Occipital lobe (tissue), 2 donors: ENCODE results near the gene FAM169A. TPM values are rescaled to one million over a fixed set of nuclear protein-coding genes. Genes with fewer than 3 reads are reported as not detected.
A peak's percentile ranks its signal among the peaks of the same experiment; 100 is the strongest.
"Not testable (repeated sequence)": the region's sequence is repeated elsewhere in the genome, so short reads cannot be mapped to it uniquely, and the experiment has no call there.

Experiments used
- DNase-seq: peaks from one replicate; lab custom pipeline; 2025; lab: John Stamatoyannopoulos, UW
- total RNA-seq: library from RNA; depleted of rRNA; stranded (reverse); fragments of >200 nt; gene quantifications from one replicate; pipeline ENCODE4 v1.2.3, GENCODE V29; 2014

FAM169A gene, protein sequence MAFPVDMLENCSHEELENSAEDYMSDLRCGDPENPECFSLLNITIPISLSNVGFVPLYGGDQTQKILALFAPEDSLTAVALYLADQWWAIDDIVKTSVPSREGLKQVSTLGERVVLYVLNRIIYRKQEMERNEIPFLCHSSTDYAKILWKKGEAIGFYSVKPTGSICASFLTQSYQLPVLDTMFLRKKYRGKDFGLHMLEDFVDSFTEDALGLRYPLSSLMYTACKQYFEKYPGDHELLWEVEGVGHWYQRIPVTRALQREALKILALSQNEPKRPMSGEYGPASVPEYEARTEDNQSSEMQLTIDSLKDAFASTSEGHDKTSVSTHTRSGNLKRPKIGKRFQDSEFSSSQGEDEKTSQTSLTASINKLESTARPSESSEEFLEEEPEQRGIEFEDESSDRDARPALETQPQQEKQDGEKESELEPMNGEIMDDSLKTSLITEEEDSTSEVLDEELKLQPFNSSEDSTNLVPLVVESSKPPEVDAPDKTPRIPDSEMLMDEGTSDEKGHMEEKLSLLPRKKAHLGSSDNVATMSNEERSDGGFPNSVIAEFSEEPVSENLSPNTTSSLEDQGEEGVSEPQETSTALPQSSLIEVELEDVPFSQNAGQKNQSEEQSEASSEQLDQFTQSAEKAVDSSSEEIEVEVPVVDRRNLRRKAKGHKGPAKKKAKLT
- total RNA-seq: 90.6 TPM

- DNase-seq: peak; percentile 41
Measured at GRCh38 chr5:74865804-74866595, at the start of gene FAM169A. Gene FAM169A (minus strand): TSS chr5:74866387. CDS start chr5:74841676, 24,711 bp downstream.

GRCh38 chr5:74915488-74915887 is 49.3 kb upstream of the FAM169A start:
- DNase-seq: no peak

GRCh38 chr5:74911421-74911820 is 45.2 kb upstream of the FAM169A start:
- not testable (repeated sequence) for DNase-seq

GRCh38 chr5:74909888-74910287 is 43.7 kb upstream of the FAM169A start:
- not testable (repeated sequence) for DNase-seq

DNA sequence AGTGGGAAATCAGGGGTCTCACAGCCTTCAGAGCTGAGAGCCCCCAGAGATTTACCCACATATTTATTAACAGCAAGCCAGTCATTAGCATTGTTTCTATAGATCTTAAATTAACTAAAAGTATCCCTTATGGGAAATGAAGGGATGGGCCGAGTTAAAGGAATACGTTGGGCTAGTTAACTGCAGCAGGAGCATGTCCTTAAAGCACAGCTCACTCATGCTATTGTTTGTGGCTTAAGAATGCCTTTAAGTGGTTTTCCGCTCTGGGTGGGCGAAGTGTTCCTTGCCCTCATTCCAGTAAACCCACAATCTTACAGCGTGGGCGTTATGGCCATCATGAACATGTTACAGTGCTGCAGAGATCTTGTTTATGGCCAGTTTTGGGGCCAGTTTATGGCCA is 42.0 kb upstream of the FAM169A start:
- not testable (repeated sequence) for DNase-seq

- DNase-seq: not testable (repeated sequence)
Measured at GRCh38 chr5:74904713-74905112, 38.5 kb upstream of the FAM169A start.

DNA sequence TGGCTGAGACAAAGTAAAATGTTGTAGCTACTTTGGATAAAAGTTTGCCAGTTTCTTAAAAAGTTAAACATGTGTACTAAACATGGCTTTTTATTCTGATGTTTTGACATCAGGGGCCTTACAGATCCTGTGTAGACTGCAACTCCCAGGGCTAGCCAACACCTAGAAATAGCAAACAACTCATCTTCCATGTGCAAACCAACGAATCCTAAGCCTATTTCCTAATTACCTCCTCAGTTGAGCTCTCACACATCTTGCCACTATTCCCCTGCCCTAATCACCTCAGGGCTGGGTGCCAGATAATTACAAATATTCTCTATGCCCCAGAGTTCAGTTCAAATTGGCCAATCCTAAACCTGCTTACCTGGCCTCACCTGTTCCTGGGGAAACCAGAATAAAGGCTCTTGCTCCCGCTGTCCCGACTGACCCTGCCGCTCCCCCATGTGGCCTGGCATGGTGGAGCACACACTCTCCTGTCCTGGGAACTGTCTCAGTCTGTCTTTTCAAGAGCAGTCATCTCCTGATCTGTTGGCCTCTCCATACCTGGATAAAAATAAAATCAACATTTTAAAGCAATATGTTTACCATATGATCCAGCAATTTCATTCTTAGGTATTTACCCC is 37.1 kb upstream of the FAM169A start:
- no peak for DNase-seq

DNA sequence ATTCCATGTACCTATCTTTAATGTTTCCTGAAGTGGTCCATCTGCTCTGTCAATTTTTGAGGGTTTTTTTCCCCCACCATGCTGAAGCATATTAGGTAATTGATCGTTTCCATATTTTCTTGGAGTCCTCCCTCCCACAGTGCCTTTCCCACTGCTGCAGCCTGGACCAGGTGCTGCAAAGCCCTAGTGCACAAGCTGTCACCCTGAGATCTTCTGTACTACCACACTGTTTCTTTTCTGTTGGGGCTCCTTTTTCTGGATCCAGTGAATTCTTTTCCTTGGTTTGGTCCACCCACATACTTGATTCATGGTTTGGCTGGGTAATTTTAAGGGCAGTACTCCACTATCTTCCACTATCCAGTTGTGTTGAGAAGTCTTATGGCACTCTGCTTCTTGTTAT is 30.9 kb upstream of the FAM169A start:
- no peak for DNase-seq

- DNase-seq: peak; percentile 76
Measured at GRCh38 chr5:74895906-74896305, 29.7 kb upstream of the FAM169A start.

GRCh38 chr5:74894351-74894750 is 28.2 kb upstream of the FAM169A start:
- DNase-seq: no peak

- no peak for DNase-seq
Measured at GRCh38 chr5:74892921-74893320, 26.7 kb upstream of the FAM169A start.

DNA sequence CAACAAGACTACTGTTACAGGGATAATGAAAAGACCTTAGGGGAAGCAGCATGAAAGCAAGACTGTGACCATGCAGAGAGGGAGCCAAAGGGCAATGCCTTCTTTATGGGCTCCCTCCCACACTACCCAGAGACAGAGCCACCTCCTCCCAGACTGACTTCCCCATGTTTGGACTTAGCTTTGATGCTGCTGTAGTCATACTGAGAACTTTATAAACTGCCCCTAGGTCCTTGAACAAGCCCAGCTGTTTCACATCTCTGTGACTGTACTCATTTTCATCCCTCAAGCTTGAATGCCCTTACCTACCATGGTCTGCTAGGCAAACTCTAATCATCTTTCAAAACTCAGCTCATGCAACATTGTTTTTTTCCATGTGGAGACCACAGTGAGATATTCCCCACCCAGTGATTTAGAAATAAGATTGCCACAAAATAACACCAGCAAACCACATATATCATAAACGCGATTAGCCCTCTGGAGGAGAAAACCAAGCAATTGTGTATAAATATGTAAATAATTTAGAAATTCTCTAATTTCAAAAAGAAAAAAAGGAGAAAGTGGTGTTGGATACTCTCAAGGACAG is 23.4 kb upstream of the FAM169A start:
- DNase-seq: no peak

DNA sequence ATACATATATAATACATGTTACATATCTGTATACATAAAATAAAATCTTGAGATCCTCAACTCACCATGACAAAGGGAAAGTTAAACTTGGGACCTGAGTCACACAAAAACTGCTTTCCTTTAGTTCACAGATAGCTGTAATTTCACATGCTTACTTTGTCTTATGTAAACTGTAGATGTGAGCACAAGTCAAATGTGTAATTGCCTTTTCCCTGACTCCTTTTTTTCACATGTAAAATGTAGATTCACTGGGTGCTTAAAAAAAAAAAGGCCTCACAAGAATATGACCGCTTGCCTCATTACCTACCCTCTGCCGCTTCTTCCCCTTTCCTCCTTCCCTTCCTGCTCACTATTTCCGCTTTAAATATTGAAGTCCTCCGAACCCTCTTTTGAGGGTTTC is 21.9 kb upstream of the FAM169A start:
- no peak for DNase-seq

- DNase-seq: no peak
Measured at GRCh38 chr5:74885170-74885569, 19.0 kb upstream of the FAM169A start.

DNA sequence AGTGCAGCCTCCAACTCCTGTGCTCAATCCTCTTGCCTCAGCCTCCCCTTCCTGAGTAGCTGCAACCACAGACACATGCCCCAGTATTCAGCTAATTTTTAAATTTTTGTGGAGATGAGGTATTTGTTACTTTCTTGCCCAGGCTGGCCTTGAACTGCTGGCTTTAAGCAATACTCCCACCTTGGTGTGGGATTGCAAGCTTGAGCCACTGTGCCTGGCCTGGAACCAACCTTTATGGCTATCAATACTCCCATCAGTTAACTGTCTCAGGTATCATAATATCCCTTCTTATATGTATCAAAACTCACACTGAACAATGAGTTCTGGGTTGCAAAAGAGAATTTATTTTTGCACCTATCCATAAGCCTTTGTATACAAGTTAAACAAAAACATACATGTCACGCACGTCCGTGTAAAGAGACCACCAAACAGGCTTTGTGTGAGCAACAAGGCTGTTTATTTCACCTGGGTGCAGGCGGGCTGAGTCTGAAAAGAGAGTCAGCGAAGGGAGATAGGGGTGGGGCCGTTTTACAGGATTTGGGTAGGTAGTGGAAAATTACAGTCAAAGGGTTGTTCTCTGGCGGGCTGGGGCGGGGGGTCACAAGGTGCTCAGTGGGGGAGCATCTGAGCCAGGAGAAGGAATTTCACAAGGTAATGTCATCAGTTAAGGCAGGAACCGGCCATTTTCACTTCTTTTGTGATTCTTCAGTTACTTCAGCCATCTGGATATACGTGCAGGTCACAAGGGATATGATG is 16.4 kb upstream of the FAM169A start:
- not testable (repeated sequence) for DNase-seq

DNA sequence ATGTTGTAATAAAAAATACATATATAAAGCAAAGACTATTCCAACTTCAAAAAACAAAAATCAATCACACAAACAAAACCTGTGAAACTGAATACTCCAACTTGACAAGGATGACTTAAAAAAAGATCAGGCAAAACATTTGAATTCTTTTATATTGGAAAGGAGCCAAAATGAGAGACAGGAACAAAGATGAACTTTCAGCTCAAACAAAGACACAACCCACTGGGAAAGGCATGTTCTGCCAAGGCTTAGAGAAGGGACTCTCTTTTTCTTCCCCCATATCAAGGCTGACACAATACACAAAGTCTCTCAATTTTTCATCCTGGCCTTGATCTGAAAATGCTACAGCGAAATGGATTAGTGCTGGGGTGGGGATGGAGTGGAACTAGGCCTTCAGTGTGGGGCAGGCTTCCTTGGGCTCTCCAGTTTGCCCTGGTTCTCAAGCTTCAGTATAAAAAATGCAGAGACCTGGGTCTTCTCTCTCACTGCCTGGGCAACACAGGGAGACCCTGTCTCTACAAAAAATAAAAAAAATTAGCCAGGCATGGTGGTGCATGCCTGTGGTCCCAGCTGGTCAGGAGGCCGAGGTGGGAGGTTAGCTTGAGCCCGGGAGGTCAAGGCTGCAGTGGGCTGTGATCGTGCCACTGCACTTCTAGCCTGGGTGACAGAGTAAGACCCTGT is 11.6 kb upstream of the FAM169A start:
- DNase-seq: no peak

GRCh38 chr5:74875994-74876791 is 10.0 kb upstream of the FAM169A start:
- DNase-seq: no peak

GRCh38 chr5:74873525-74874249 is 7.5 kb upstream of the FAM169A start:
- DNase-seq: no peak
